Raji (cell line): ENCODE results near the gene MXRA7.

Experiments used
- POLR2A ChIP-seq: IDR thresholded peaks from 2 replicates; pipeline ENCODE4 v1.6.1; 2011; ENCODE audit warnings: low read depth, low read length, control low read depth; ENCODE audit not compliant: insufficient read depth

Gene MXRA7

GRCh38 chr17:76633628-76634328 is 77.0 kb downstream of the MXRA7 start:
- no peak for TF ChIP-seq POLR2A

GRCh38 chr17:76631821-76632565 is 78.8 kb downstream of the MXRA7 start:
- no peak for TF ChIP-seq POLR2A

- no peak for TF ChIP-seq POLR2A
Measured at GRCh38 chr17:76630151-76630550, 80.6 kb downstream of the MXRA7 start.
